Liver (tissue), 9 donors: Measurements from ENCODE around the gene SIRT5. TPM values are rescaled to one million over a fixed set of nuclear protein-coding genes. Genes with fewer than 3 reads are reported as not detected.

Source experiments
- DNase-seq: peaks from one replicate; pipeline ENCODE4 v3.0.0-alpha.2; 2017; ENCODE audit warnings: low spot score
- H3K27ac ChIP-seq, 2 donors: one replicate each; pipeline ENCODE4 v1.7.0; 2013; ENCODE audit warnings: inconsistent platforms in 2 of 2, low read length in 2 of 2, control low read depth in 1 of 2, low read depth in 1 of 2, mild to moderate bottlenecking in 1 of 2
- H3K27me3 ChIP-seq, 4 donors: one replicate each; pipeline versions ENCODE4 v1.6.1 to v1.7.0; 2013; ENCODE audit warnings: low read length in 3 of 4, inconsistent platforms in 1 of 4, mild to moderate bottlenecking in 1 of 4, moderate library complexity in 1 of 4; ENCODE audit not compliant: control insufficient read depth in 4 of 4, insufficient read depth in 4 of 4
- H3K36me3 ChIP-seq, 4 donors: one replicate each; pipeline versions ENCODE4 v1.6.1 to v1.7.0; 2013; ENCODE audit warnings: low read length in 3 of 4, mild to moderate bottlenecking in 3 of 4, low read depth in 1 of 4, moderate library complexity in 1 of 4; ENCODE audit not compliant: control insufficient read depth in 4 of 4, insufficient read depth in 3 of 4
- H3K4me1 ChIP-seq, 4 donors: one replicate each; pipeline versions ENCODE4 v1.6.1 to v1.7.0; 2013; ENCODE audit warnings: low read length in 3 of 4, mild to moderate bottlenecking in 3 of 4, moderate library complexity in 1 of 4; ENCODE audit not compliant: control insufficient read depth in 4 of 4, insufficient read depth in 4 of 4
- H3K4me3 ChIP-seq, 3 donors: one replicate each; pipeline versions ENCODE4 v1.6.1 to v1.7.0; 2013; ENCODE audit warnings: low read length in 3 of 3, control low read depth in 1 of 3, low read depth in 1 of 3, mild to moderate bottlenecking in 1 of 3
- H3K9ac ChIP-seq, 2 donors: one replicate each; pipeline ENCODE4 v1.7.0; 2013; ENCODE audit warnings: low read length in 2 of 2, mild to moderate bottlenecking in 2 of 2, moderate library complexity in 2 of 2, control low read depth in 1 of 2, low read depth in 1 of 2
- H3K9me3 ChIP-seq, 4 donors: one replicate each; pipeline versions ENCODE4 v1.6.1 to v1.7.0; 2013; ENCODE audit warnings: low read length in 3 of 4; ENCODE audit not compliant: control insufficient read depth in 4 of 4
- EGR1 ChIP-seq, 2 donors: IDR thresholded peaks; 2 replicates each; pipeline ENCODE4 v1.6.1; 2016 to 2018; ENCODE audit warnings: antibody characterized with exemption in 2 of 2, low read depth in 2 of 2
- FOXA1 ChIP-seq: IDR thresholded peaks from 2 replicates; pipeline ENCODE4 v1.6.1; 2016; ENCODE audit warnings: antibody characterized with exemption
- FOXA2 ChIP-seq: IDR thresholded peaks from 2 replicates; pipeline ENCODE4 v1.6.1; 2016; ENCODE audit warnings: antibody characterized with exemption
- GABPA ChIP-seq, 2 donors: IDR thresholded peaks in 1 of 2; conservative IDR thresholded peaks in 1 of 2; 2 replicates each; pipeline ENCODE4 v1.6.1; 2016; ENCODE audit warnings: antibody characterized with exemption in 2 of 2, mild to moderate bottlenecking in 1 of 2, moderate library complexity in 1 of 2
- HNF4A ChIP-seq, 2 donors: conservative IDR thresholded peaks; 2 replicates each; pipeline ENCODE4 v1.6.1; 2016; ENCODE audit warnings: antibody characterized with exemption in 2 of 2, mild to moderate bottlenecking in 2 of 2
- HNF4G ChIP-seq: IDR thresholded peaks from 2 replicates; pipeline ENCODE4 v1.6.1; 2016; ENCODE audit warnings: antibody characterized with exemption
- JUND ChIP-seq, 2 donors: IDR thresholded peaks; 2 replicates each; pipeline ENCODE4 v1.6.1; 2016; ENCODE audit warnings: antibody characterized with exemption in 2 of 2
- NR2F2 ChIP-seq: IDR thresholded peaks from 2 replicates; pipeline ENCODE4 v1.6.1; 2016; ENCODE audit warnings: antibody characterized with exemption
- RXRA ChIP-seq, 2 donors: IDR thresholded peaks; 2 replicates each; pipeline ENCODE4 v1.6.1; 2017 to 2018; ENCODE audit warnings: antibody characterized with exemption in 2 of 2, mild to moderate bottlenecking in 1 of 2
- SP1 ChIP-seq: IDR thresholded peaks from 2 replicates; pipeline ENCODE4 v1.6.1; 2018; ENCODE audit warnings: antibody characterized with exemption, mild to moderate bottlenecking
- TAF1 ChIP-seq: conservative IDR thresholded peaks from 2 replicates; pipeline ENCODE4 v1.6.1; 2016; ENCODE audit warnings: antibody characterized with exemption, mild to moderate bottlenecking
- YY1 ChIP-seq: IDR thresholded peaks from 2 replicates; pipeline ENCODE4 v1.6.1; 2016; ENCODE audit warnings: antibody characterized with exemption, mild to moderate bottlenecking
- WGBS: extraction: QIAGEN DNeasy Blood & Tissue Kit; methylation state at CpG from one replicate; pipeline ENCODE4 v1.1.7; 2013; 5-methylcytosine and 5-hydroxymethylcytosine counted together
- polyA plus RNA-seq, 2 donors: library from polyadenylated mRNA; stranded (reverse) in 1 of 2; unstranded in 1 of 2; fragments of 200-250 nt in 1 of 2; fragments of >200 nt in 1 of 2; fragmentation: Nextera tagmentation in 1 of 2; extraction: Ambion mirVana in 1 of 2; gene quantifications; one replicate each; pipeline versions ENCODE4 v1.2.1 to v1.2.3, GENCODE V29; 2013 to 2015
- total RNA-seq, 2 donors: library from RNA; depleted of rRNA; stranded (reverse); fragments of >200 nt; gene quantifications; one replicate each; pipeline ENCODE4 v1.2.3, GENCODE V29; 2014
- TF ChIP-seq, protein P1 (sequence below): fragments of 150-350 bp; IDR thresholded peaks from 2 replicates; pipeline ENCODE4 v1.5.1; 2017; ENCODE audit warnings: improper control_type of control experiment, low read depth, low read length; ENCODE audit not compliant: missing input control
- TF ChIP-seq, protein P2 (sequence below): IDR thresholded peaks from 2 replicates; pipeline ENCODE4 v1.6.1; 2016; ENCODE audit warnings: antibody characterized with exemption
- TF ChIP-seq, protein P3 (sequence below): IDR thresholded peaks from 2 replicates; pipeline ENCODE4 v1.6.1; 2016; ENCODE audit warnings: antibody characterized with exemption
- TF ChIP-seq, protein P4 (sequence below): IDR thresholded peaks from 2 replicates; pipeline ENCODE4 v1.6.1; 2016; ENCODE audit warnings: antibody characterized with exemption
- TF ChIP-seq, protein P5 (sequence below): IDR thresholded peaks from 2 replicates; pipeline ENCODE4 v1.6.1; 2016; ENCODE audit warnings: antibody characterized with exemption, mild to moderate bottlenecking
- donor health status: healthy.
- donor health status: healthy.
- donor health status: healthy.
- donor health status: healthy.
- donor health status: healthy.

Gene SIRT5
- total and polyA plus RNA-seq, 4 donors: 7.5 to 12.6 (median 8.8) TPM

DNA sequence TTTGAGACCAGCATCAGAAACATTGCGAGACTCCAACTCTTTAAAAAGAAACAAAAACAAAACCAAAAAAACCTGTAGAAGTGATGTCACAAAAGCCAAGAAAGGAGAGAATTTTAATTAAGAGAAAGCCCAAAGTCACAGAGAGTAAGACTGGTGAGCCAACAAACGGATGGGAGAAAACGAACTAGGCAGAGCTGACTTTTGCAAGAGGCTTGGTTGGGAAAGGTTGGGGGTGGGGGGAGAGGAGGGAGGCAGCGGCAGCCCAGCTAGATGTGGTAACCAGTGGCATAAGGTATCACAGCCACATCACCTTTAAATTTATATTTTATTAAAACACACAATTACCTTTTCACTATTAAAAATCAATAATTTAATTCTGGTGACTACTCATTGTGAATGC lies 64.2 kb downstream of the SIRT5 start:
- Histone ChIP-seq H3K4me1 (no peaks in the 10 kb centered on the region), H3K27ac (no peak overlapping the region), H3K4me3 (no peak overlapping the region), H3K36me3 (peaks cover 2 to 23% (median 17%) of the 10 kb centered on the region in 4 donors), H3K9ac (no peak overlapping the region), H3K9me3 (no peaks in the 10 kb centered on the region), H3K27me3 (no peaks in the 10 kb centered on the region)
- WGBS: 90% methylated on average over 4 of the region's 4 CpGs
- no peak for DNase-seq
- TF ChIP-seq JUND (IDR thresholded peaks at IDR 0.05) (no peak), EGR1 (IDR thresholded peaks at IDR 0.05; ENCODE audit: low read depth in 2 of 2) (no peak), SP1 (no peak)

DNA sequence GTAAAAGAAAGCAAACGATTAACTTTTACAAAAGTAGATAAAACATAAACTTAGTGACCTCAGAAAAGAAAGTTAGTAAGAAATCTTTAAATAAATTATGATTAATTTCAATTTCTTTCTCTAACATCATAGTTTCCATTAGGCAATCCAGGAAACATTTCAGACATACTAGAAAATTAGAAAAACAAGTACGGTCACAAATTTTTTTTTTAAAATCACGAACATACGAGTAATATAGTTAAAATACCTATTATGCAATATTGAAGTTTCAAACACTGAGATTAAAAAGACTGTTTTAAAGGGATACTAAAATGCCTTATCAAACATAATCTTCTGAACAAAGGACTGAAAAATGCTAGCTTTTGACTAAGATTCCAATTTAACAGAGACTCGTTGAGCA lies 66.9 kb downstream of the SIRT5 start:
- peaks cover 2 to 24% (median 17%) of the 10 kb centered on the region in 4 donors for H3K36me3 ChIP-seq
- no peak overlapping the region for H3K4me3 ChIP-seq
- H3K27me3 ChIP-seq: no peaks in the 10 kb centered on the region
- H3K27ac ChIP-seq: no peak overlapping the region
- WGBS: 83% methylated on average over 5 of the region's 5 CpGs
- TF ChIP-seq FOXA1 (no peak), TAF1 (no peak), HNF4A (conservative IDR thresholded peaks at IDR 0.05) (no peak), NR2F2 (no peak), HNF4G (no peak), SP1 (no peak), GABPA (IDR thresholded peaks at IDR 0.05 in 1 of 2, conservative IDR thresholded peaks at IDR 0.05 in 1 of 2) (no peak), FOXA2 (no peak), EGR1 (IDR thresholded peaks at IDR 0.05; ENCODE audit: low read depth in 2 of 2) (no peak), RXRA (IDR thresholded peaks at IDR 0.05) (no peak), YY1 (no peak)
- TF ChIP-seq, protein P1, sequence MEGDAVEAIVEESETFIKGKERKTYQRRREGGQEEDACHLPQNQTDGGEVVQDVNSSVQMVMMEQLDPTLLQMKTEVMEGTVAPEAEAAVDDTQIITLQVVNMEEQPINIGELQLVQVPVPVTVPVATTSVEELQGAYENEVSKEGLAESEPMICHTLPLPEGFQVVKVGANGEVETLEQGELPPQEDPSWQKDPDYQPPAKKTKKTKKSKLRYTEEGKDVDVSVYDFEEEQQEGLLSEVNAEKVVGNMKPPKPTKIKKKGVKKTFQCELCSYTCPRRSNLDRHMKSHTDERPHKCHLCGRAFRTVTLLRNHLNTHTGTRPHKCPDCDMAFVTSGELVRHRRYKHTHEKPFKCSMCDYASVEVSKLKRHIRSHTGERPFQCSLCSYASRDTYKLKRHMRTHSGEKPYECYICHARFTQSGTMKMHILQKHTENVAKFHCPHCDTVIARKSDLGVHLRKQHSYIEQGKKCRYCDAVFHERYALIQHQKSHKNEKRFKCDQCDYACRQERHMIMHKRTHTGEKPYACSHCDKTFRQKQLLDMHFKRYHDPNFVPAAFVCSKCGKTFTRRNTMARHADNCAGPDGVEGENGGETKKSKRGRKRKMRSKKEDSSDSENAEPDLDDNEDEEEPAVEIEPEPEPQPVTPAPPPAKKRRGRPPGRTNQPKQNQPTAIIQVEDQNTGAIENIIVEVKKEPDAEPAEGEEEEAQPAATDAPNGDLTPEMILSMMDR: no peak
- TF ChIP-seq, protein P2, sequence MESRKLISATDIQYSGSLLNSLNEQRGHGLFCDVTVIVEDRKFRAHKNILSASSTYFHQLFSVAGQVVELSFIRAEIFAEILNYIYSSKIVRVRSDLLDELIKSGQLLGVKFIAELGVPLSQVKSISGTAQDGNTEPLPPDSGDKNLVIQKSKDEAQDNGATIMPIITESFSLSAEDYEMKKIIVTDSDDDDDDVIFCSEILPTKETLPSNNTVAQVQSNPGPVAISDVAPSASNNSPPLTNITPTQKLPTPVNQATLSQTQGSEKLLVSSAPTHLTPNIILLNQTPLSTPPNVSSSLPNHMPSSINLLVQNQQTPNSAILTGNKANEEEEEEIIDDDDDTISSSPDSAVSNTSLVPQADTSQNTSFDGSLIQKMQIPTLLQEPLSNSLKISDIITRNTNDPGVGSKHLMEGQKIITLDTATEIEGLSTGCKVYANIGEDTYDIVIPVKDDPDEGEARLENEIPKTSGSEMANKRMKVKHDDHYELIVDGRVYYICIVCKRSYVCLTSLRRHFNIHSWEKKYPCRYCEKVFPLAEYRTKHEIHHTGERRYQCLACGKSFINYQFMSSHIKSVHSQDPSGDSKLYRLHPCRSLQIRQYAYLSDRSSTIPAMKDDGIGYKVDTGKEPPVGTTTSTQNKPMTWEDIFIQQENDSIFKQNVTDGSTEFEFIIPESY: no peak
- TF ChIP-seq, protein P3, sequence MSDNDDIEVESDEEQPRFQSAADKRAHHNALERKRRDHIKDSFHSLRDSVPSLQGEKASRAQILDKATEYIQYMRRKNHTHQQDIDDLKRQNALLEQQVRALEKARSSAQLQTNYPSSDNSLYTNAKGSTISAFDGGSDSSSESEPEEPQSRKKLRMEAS: no peak
- TF ChIP-seq, protein P4, sequence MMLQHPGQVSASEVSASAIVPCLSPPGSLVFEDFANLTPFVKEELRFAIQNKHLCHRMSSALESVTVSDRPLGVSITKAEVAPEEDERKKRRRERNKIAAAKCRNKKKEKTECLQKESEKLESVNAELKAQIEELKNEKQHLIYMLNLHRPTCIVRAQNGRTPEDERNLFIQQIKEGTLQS: no peak
- TF ChIP-seq, protein P5, sequence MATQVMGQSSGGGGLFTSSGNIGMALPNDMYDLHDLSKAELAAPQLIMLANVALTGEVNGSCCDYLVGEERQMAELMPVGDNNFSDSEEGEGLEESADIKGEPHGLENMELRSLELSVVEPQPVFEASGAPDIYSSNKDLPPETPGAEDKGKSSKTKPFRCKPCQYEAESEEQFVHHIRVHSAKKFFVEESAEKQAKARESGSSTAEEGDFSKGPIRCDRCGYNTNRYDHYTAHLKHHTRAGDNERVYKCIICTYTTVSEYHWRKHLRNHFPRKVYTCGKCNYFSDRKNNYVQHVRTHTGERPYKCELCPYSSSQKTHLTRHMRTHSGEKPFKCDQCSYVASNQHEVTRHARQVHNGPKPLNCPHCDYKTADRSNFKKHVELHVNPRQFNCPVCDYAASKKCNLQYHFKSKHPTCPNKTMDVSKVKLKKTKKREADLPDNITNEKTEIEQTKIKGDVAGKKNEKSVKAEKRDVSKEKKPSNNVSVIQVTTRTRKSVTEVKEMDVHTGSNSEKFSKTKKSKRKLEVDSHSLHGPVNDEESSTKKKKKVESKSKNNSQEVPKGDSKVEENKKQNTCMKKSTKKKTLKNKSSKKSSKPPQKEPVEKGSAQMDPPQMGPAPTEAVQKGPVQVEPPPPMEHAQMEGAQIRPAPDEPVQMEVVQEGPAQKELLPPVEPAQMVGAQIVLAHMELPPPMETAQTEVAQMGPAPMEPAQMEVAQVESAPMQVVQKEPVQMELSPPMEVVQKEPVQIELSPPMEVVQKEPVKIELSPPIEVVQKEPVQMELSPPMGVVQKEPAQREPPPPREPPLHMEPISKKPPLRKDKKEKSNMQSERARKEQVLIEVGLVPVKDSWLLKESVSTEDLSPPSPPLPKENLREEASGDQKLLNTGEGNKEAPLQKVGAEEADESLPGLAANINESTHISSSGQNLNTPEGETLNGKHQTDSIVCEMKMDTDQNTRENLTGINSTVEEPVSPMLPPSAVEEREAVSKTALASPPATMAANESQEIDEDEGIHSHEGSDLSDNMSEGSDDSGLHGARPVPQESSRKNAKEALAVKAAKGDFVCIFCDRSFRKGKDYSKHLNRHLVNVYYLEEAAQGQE: no peak
- H3K4me1 ChIP-seq: no peaks in the 10 kb centered on the region
- H3K9me3 ChIP-seq: no peaks in the 10 kb centered on the region
- H3K9ac ChIP-seq: no peak overlapping the region
- DNase-seq: no peak
